Measurements from ENCODE around the gene HYDIN.
"Not testable (repeated sequence)": the region's sequence is repeated elsewhere in the genome, so short reads cannot be mapped to it uniquely, and the experiment has no call there.

HYDIN gene

DNA sequence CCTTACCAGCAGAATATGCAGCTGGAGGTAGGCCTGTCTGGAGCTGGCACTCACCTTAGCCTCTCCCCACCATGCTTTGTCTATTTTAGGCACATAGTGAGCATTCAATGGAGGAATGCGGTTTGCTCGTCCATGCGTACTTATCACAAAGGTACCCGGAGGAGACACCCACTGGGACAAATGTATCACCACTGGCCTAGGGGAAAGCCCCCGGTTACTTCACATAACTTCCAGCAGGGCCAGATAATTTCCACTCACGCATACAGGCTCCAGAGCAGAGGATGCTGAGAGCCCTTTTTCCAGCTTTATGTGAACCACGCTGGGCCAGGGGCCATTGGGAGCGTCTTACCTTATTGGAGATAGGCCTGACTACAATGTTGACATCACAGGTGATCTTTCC, 348.2 kb downstream of the HYDIN start:
- not testable (repeated sequence) for DNase-seq (ENCODE audit: low read depth in 2 of 2, low spot score in 1 of 2)

DNA sequence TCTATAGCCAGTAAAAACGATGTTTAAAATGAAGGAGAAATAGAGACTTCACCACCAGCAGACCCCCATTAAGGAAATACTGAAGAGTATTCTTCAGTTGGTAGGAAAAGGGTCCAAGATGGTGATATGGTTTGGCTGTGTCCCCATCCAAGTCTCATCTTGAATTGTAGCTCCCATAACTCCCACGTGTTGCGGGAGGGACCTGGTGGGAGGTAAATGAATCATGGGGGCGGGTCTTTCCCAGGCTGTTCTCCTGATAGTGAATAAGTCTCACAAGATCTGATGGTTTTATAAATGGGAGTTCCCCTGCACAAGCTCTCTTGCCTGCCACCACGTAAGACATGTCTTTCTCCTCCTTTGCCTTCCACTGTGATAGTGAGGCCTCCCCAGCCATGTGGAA, 352.6 kb downstream of the HYDIN start:
- not testable (repeated sequence) for DNase-seq (ENCODE audit: low read depth in 2 of 2, low spot score in 1 of 2)

DNA sequence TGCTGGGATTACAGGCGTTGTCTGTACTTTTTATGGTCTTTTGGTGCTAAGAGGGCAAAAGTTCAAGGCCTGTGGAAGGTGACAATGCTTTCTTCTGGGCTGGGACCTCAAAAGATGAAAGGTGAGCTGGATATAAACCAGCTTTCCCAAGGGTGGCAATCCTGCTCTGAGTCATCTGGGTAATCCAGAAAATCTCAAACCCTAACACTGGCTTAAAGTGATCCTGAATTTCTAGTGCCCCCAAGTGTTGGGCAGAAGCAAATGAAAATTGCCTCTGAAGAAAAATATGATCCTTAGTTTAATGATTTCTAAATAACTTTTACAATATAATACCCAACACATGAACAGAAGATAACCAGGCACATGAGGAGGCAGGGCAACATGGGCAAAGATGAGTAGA, 354.1 kb downstream of the HYDIN start:
- not testable (repeated sequence) for DNase-seq (ENCODE audit: low read depth in 2 of 2, low spot score in 1 of 2)

DNA sequence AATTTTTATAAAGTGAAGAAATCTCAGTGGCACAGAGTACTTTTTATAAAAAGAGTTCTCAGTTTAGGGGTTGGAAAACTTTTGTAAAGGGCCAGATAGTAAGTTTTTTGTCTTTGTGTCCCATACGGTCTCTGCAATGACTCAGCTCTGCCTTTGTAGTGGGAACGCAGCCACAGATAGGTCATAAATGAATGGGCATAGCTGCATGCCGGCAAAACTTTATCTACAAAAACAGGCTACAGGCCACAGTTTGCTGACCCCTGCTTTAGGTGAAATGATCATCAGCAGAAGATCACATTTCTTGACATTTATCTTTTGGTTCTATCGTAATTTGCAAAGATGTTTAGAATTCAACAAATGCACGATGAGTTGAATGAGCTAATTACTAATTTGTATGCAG, 365.8 kb downstream of the HYDIN start:
- not testable (repeated sequence) for DNase-seq (ENCODE audit: low read depth in 2 of 2, low spot score in 1 of 2)

DNA sequence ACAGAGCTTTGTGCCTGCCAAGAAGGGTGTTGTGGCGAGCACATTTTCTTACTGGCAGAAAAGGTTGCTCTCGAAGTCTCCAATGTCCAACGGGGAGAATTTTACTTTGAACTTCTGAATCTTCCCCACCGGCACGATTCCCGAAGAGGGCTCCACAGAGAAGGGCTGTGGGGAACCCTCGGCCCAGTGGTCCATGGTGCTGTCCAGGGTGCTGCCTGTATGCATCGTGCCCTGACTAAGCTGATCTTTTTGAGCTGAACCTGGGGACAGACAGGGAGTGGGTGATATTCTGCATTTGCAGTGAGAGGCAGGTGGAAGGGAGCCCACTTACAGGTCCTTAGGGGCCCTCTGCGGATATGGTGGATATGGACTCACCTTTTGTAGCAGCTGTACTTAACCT, 368.5 kb downstream of the HYDIN start:
- not testable (repeated sequence) for DNase-seq (ENCODE audit: low read depth in 2 of 2, low spot score in 1 of 2)

DNA sequence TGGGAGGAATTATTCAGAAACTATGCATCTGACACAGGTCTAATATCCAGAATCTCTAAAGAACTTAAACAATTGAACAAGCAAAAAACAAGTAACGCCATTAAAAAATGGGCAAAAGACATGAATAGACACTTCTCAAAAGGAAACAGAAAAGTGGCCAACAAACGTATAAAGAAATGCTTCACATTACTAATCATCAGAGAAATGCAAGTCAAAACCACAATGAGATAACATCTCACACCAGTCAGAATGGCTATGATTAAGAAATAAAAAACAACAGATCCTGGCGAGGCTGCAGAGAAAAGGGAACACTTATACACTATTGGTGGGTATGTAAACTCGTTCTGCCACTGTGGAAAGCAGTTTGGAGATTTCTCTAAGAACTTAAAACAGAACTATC, 379.2 kb downstream of the HYDIN start:
- not testable (repeated sequence) for DNase-seq (ENCODE audit: low read depth in 2 of 2, low spot score in 1 of 2)

DNA sequence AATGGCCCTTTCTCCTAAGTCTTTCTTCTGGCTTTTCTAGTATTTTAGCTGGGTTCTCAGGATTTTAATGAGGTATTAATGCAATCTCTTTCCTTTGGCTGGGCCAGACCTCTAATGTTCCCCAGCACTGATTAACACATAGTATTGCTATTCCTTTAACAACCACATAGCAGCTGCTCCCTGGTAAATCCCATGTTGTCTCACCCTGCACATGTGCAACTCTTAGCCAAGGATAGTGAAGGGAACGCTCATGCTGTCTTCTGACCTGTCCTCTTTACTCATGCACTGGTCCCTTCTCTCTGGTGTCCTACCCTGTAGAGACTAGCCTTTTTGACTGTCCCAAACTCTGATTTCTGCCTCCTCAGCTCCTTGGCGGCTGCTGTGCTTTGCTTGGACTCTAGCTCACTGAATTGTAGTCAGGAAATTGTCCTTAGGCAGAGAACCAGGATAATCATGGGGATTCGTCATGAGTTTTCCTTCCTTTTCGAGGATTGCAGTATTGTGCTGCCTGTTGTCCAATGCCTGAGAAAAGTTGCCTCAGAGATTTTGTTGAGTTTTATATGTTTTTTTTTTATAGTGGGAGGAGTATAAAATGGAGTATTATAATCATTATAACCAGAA, 406.9 kb downstream of the HYDIN start:
- not testable (repeated sequence) for DNase-seq (ENCODE audit: low read depth in 2 of 2, low spot score in 1 of 2)

DNA sequence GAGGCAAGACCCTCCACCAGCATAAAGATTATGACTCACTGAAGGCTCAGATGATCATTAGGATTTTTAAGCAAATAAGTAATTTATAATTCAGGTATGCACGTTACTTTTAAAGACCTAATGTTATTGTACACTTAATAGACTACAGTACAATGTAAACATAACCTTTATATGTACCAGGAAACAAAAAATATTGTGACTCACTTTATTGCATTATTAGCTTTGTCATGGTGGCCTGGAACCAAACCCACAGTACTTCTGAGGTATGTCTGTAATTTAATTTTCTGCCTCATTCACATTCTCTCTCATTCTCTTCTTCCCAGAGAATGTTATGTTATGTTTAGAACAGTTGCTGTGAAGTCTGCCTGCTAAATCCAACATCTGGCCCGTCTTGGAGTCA, 407.8 kb downstream of the HYDIN start:
- DNase-seq (ENCODE audit: low read depth in 2 of 2, low spot score in 1 of 2), result not testable (repeated sequence)

DNA sequence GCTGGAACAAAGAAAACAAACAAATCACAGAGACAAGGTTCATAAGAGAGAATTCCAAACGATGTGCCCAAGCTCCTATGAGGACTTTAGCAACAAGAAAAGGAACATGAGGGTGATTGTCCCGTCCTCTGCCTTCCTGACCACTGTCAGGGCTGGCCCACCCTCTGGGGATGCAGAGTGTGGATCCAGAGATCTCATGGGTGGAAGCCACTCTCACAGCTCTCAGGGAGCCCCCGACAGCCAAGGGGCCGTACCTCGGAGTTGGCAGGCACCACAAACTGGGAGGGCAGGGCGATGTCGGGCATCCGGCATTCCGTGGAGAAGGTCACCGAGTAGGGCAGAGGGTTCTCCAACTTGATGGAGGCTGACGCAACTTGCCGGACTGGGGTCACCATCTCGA, 412.4 kb downstream of the HYDIN start:
- DNase-seq (ENCODE audit: low read depth in 2 of 2, low spot score in 1 of 2), result not testable (repeated sequence)

DNA sequence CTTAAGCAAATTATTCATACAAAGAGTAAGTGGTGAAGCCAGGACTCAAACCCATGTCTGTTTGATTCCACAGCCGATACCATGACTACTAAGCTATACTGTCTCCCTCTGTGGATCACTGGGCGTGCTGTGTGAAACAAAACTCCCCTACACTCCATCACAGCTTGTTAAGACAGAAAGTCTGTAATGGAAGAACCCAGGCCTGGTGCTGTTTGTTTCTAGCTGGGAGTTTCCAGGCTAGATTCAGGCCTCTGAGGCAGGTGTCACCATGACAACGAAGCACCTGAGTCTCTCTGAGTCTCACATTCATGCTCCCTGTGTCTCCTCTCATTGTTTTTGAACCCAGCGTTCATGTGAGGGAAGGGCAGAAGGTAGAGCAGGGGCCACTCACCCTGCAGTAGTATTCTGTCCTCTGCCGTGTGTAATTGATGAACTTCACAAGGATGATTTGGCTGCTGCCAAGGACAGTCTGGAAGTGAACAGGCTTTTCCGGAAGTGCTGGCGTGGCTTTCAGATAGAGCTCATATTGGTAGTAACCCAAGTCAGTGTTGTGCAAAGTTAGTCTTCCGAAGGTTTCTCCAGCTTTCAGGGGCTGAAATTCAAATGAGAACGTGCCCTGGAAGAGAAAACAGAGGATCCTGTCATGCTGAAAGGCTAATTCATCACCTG, 421.0 kb downstream of the HYDIN start:
- no peak for DNase-seq (ENCODE audit: low read depth in 2 of 2, low spot score in 1 of 2)

DNA sequence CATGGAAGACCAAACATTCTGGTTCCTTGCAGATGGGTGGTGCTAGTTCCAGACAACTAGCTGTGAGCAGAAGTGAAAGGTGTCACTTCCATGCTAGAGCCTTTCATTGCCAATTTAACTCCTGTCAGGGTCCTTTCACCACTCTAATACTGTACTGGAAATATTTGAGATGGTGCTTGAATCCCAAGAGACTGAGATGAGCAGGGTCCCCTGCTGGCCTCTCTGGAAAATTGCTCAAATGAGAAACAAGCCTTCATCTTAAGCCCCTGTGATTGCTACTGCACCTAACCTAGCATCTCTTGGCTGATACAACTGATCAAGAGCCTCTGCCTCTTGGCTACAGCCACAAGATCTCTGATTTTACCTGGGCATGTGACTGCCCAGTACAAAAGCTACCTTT, 422.2 kb downstream of the HYDIN start:
- no peak for DNase-seq (ENCODE audit: low read depth in 2 of 2, low spot score in 1 of 2)

DNA sequence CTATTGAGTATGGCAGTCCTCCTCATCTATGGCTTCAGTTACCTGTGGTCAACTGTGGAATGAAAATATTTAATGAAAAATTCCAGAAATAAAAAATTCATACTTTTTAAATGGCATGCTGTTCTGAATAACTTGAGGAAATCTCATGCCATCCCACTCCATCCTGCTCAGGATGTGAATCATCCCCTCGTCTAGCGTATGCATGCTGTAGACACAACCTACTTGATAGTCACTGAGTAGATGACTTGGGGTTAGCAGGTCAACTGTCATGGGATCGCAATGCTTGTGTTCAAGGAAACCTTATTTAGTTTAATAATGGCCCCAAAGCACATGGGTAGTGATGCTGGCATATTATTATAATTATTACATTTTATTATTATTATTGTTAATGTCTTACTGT, 424.7 kb downstream of the HYDIN start:
- no peak for DNase-seq (ENCODE audit: low read depth in 2 of 2, low spot score in 1 of 2)

DNA sequence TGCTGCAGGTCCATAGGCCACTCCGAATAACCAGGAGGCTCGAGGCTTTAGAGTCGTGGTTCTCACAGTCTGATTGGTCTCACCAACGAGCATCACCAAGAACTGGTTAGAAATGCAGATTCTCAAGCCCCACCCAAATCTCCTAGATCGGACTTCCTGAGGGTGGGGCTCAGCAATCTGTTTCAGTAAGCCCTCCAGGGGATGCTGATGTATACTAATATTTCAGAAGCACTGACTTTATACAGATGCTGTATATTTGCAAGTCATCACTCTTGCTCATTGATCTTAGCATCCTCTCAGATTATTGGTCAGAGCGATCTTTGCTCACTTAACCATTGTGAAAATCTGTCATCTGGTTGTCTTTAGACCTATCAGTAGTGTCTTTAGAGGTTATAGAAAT, 425.1 kb downstream of the HYDIN start:
- no peak for DNase-seq (ENCODE audit: low read depth in 2 of 2, low spot score in 1 of 2)

DNA sequence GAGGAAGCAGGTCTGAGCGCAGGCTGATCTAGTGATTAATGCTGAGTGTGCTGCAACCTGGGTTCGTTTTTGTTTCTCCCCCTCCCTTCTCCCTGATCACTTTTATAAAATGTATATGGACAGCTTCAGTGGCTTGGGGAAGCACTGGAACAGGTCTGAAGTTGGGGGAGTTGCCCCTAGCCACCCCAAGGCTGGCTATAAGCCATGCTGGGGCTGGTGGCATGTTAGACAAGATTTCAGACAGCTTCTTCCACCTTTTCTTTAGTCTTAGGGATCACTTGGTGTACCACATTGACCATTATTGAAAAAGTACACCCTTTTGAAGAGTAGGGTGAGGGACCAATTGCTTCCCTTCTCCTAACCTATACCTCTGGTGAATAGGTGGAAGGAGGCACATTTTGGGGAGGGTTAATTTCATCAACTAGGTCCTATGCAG, 425.8 kb downstream of the HYDIN start:
- no peak for DNase-seq (ENCODE audit: low read depth in 2 of 2, low spot score in 1 of 2)

DNA sequence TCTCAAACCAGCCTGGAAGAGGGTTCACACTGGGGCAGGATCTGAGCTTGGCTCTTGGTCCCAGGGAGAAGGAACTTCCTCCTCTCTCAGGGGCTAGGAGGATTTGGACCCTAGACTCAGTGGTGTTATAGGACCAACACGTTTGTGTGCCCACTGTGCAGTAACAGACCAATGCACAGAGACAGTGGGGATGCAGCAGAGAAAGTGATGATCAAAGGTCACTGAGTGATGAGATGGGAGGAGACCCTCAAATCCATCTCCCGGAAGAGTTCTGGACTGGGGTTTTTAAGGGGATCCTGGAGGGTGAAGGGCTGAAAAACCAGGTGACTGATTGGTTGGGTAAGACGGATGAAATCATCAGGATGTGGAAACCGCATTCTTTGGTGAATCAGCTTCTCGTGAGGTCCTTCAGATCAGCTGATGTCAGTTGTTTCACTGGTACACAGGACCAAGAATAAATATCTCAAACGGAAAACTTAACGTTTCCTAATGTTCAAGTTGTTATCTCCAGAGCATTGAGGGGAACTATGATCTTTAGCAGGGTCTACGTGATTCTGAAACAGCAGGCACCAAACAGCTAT, 426.3 kb downstream of the HYDIN start:
- DNase-seq (ENCODE audit: low read depth in 2 of 2, low spot score in 1 of 2), result no peak

DNA sequence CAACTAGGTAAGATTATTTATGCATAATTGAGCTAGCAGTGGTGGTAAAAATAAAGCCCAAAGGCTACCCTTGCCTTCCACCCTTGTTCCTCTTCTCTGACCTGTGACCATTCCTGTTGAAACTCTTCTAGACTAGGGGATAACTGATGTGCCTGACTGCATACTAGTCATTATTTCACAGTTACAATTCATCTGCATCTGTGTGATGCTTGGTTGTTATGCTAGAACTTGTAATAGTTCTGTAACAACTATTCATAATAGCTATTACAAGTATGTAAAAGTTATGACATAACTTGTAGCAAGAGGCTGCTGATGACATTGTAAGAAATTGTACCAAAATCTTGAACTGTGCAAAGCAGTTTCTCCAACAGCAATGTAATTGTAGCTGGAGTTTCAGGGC, 427.2 kb downstream of the HYDIN start:
- no peak for DNase-seq (ENCODE audit: low read depth in 2 of 2, low spot score in 1 of 2)

DNA sequence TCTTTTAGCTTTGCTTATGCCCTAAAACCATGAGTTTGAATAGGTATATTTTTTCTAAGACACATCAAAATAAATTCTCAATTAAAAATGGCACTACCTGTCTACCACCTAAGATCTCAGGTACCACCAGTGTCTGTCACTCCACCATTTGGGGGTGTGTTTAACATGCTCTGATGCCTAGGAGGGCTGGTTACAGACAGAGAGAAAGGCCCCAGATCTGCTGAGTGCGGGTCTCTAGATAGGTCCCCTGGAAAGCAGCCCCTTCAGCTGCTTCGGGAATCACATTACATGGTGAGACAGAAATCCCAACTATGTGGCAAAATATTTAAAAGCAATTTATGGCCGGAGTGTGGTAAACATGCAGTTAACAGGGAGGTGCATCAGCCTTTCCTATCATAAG, 428.9 kb downstream of the HYDIN start:
- no peak for DNase-seq (ENCODE audit: low read depth in 2 of 2, low spot score in 1 of 2)

DNA sequence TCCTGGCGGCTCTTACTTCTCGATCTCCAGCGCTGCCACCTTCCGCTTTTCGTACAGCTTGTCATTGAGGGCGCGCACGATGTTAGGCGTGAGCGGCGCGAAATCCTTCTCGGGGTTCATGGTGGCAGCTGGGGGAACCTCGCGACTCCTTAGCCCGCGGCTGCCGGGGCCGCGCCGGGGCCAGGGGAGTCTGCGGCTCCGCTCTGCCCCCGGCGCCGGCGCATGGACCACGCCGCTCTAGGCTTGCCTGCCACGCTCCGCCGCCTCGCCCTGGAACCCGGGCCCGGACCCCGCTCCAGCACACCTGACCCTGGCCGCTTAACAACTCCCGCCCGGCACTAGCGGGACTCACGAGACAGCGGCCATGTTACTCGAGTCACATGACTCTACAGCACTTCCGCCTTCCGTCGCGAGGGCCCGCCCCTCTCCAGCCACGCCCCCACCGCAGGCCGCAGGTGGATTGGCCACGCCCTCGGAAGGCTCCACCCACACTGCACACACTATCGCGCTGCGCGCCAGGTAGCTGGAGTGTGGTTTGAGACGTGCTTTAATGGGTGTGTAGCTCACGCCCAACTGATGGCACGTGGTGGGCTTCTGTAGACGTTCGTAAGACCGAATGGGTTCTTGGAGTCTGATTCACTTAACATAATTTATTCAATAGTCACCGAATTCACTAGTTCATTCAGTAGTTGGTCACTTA, 429.6 kb downstream of the HYDIN start, which contains the start of gene VAC14:
Gene VAC14 (minus strand): TSS at position 378 of the 700 bp plus-strand sequence. CDS start 258 bp downstream, at position 120.
- DNase-seq (ENCODE audit: low read depth in 2 of 2, low spot score in 1 of 2), result peak; percentile 94 to 96

DNA sequence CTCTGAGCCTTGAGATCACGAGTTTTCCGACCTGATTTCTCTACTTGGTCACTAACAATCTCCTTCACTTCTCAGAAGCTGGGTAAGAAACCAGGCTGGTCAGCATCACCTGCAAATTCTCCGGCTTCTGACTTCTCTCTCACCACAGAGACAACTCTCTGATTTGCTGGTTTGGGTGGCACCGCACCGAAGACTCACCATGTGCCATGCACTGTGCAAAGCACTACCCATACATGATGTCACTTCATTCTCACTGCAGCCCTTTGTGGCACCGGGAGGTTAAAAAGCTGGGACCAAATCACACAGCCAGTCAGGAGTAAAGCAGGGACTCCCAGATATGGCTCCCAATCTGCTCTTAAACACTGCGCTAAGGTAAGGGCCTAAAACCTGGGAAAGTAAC, 430.2 kb downstream of the HYDIN start:
- no peak for DNase-seq (ENCODE audit: low read depth in 2 of 2, low spot score in 1 of 2)

DNA sequence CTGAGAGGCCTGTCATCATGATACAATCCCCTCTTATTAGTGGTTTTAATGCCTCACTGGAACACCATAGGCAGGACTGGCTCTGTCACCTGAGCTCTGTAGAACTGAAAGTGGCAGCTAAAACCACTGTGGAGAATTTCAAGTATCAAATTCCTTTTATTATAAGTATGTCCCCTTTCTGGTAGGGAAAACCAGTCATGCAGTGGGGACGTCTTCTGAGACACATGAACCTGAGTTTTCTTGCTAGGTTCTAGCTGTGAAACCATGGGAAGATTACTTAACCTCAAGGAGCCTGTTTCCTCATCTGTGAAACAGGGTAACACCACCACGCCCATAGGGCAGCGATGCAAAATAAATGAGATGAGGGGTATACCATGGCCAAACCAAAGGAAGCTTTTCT, 434.2 kb downstream of the HYDIN start:
- no peak for DNase-seq (ENCODE audit: low read depth in 2 of 2, low spot score in 1 of 2)

DNA sequence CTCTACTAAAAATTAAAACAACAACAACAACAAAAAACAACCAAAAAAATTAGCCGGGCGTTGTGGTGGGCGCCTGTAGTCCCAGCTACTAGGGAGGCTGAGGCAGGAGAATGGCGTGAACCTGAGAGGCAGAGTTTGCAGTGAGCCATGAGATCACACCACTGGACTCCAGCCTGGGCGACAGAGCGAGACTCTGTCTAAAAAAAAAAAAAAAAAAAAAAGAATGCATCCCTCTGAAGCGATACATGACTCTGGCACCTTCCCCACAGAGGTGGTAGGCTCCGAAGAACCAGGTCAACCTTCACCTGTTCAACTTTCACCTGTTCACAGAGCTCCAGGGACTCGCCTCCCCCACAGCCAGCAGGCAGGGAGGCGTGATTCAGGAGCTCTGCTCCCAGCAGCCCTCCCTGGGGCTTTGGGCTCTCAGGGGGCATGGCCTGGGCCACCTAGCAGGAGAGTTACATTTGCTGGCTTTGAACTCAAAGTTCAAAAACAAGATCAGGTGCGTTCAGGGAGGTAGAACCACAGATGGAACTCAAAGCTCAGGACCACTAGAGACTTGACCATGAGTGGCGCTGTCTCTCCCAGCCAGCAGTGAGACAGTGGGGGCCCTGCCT, 435.1 kb downstream of the HYDIN start:
- DNase-seq (ENCODE audit: low read depth in 2 of 2, low spot score in 1 of 2), result no peak

Measured in stimulated activated CD8-positive, alpha-beta memory T cell treated with anti-CD3 and anti-CD28 coated beads, Interleukin-4, amount 100 ng/mL, for 1 hour (primary cell).